GM20000 (cell line): ENCODE data around the gene FAM227A.

Experiments
- DNase-seq: peaks from one replicate; pipeline ENCODE4 v3.0.0; 2012; ENCODE audit warnings: low spot score
- TF ChIP-seq, protein P1 (sequence below): IDR thresholded peaks from 2 replicates; pipeline ENCODE4 v1.5.1; 2012; ENCODE audit warnings: mild to moderate bottlenecking, control low read depth; ENCODE audit errors: extremely low read depth, missing control alignments

The FAM227A gene

DNA sequence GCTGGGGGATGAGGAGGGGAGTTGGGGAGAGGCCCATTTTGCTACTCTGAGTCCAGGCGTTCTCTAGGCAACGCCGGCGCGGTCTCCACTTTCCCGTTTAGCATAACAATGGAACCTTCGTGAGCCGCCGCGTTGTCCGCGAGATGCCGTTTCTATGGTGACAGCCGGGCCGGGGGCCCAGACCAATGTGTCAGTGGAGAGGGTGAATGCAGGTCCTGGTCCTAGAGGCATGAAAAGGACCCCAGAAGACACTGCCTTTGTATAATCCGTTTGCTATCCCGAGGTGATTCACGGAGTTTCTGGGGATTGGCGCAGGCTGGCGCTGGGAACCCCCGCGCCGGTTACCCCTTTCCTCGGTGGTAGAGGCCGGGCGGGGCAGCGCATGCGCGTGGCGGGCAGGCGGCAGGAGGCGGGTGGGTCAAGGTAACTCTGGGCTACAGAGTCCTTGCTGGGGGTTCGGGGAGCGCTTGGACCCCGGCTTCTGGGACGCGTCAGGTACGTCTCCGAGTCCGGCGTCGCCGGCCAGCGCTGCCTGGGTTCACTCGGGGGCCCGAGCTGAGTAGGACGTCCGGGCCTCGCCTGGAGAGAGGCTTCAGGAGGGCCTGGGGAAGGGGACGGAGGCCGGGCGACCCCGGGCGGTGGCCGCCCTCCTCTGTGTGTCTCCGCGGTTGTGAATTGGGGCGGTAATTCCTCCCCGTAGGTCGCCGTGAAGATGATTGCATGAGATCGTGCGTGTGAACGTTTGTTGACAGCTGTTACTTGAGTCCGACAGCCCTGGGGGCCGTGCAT, at the start of gene FAM227A, which contains the start of gene CBY1:
Gene FAM227A (minus strand): TSS at position 137 of the 789 bp plus-strand sequence. CDS start 6,224 bp downstream, outside the sequence.
Gene CBY1 (plus strand): TSS at position 383 of the 789 bp plus-strand sequence. CDS start 11,417 bp downstream, outside the sequence.
- TF ChIP-seq, protein P1, sequence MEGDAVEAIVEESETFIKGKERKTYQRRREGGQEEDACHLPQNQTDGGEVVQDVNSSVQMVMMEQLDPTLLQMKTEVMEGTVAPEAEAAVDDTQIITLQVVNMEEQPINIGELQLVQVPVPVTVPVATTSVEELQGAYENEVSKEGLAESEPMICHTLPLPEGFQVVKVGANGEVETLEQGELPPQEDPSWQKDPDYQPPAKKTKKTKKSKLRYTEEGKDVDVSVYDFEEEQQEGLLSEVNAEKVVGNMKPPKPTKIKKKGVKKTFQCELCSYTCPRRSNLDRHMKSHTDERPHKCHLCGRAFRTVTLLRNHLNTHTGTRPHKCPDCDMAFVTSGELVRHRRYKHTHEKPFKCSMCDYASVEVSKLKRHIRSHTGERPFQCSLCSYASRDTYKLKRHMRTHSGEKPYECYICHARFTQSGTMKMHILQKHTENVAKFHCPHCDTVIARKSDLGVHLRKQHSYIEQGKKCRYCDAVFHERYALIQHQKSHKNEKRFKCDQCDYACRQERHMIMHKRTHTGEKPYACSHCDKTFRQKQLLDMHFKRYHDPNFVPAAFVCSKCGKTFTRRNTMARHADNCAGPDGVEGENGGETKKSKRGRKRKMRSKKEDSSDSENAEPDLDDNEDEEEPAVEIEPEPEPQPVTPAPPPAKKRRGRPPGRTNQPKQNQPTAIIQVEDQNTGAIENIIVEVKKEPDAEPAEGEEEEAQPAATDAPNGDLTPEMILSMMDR = no peak
- DNase-seq = peak; percentile 95

DNA sequence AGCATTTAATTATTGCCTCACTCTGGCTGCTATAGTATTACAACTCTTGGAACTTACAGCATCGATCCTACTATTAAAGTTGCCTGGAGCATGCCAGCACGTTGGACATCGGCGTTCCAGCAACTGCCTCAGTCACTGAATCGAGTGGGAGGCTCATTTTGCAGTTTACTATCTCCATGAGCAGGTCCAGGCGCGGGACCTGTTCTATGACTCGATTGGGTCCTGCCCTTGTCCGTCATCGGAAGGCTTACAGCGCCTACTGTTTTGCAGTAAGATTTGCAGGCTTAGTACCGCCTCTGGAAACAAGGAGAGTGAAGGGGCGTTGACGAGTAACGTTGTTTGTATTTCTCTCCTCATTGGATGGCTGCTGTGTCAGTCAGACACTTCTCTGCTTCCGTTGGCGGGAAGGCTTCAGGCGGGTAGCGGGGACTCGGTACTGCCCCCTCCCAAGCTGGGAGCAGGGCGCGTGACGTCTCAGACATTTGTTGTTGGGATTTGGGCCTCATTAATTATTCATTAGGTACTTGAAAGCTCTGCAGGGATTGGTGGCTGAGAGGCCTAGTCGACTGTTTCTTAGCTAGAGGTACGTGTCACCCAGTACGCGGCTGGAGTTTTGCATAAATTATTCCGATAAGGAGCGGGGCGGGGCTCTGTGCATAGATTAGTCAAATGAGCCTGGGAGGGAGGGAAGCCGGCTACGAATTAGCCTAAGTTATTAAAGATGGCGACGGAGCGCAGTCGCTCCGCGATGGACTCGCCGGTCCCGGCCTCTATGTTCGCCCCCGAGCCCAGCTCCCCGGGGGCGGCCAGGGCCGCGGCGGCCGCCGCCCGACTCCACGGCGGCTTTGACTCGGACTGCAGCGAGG, 49.3 kb upstream of the FAM227A start, which contains the start of gene GTPBP1:
Gene GTPBP1 (plus strand): TSS at position 710 of the 866 bp plus-strand sequence. CDS start 12 bp downstream, at position 722.
- peak; percentile 98 for DNase-seq
- TF ChIP-seq, protein P1 = no peak

DNA sequence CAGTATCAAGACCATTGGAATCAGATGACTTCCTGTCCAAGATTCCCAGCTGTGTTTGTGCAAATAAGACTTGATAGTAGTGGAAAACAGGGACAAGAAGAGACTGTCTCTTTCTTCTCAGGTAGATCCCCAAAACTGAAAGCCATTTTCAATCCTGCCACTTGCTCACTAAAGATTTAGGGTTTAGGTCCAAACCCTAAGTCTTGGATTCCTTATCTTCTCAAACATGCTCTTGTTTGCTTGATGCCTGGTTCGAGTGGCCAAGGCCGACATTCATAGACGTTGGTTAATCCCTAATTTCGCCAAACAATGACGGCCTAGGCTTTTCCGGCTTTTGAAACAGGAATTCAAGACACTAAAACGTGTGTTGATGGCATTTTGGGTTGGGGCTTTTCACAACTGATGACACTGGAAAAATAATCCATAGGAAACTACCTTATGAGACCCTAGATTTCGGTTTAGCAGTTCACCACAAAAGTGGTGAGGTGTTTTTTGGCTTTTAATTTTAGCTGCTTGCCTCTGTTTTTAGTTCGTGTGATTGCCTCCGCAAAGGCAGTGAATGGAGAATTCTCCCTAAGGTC, 48.6 kb upstream of the FAM227A start:
- no peak for DNase-seq
- TF ChIP-seq, protein P1 = no peak

- TF ChIP-seq, protein P1 = no peak
- DNase-seq = peak; percentile 98
These were observed 44.8 kb upstream of the FAM227A start, which contains the start of gene JOSD1 for GRCh38 chr22:38700789-38701628. TSS of gene JOSD1 (minus strand) at chr22:38700943. CDS start at chr22:38699987, 956 bp downstream.

DNA sequence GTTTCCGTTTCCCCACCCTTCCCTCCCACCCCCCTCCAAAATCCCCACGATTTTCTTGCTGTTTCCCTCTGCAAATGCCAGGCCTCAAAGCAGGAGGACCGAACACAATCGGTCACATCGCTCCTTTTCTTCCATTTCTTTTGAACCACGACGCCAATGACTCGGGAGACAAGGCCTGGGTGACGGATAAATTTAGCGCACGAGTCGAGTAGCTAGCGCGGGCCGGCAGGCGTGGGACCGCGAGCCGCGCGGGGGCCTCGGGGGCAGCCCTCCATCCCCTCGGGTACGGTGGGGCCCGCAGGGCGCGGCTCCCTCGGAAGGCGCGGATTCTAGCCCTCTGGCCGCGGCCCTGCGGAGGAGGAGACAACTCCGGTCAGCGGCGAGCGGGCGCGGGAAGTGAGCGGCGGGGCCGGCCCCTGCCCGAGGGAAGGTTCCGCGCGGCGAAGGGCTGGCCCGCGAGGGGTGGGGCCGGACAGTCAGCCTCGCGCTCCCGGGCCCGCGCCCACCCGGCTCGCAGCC, 44.1 kb upstream of the FAM227A start:
- TF ChIP-seq, protein P1 = no peak
- DNase-seq = no peak

DNA sequence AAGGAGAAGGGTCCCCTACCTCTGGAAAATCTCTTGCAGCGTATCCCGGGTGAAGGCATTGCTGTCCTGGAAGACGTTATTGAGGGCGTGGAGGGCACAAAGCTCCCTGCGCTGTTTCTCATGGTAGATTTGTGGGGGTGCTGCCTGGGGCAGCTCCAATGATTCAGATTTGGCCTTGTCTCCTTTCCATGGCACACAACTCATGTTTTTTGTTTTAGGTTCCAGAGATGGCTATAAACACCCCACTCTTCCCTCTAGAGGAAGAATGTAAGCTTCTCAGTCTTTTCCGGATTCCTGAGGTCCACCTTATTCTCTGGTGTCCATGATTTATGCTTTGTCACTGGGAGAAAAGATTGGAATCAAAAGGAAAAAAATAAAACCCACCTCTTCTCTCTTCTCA, 43.6 kb upstream of the FAM227A start:
- no peak for DNase-seq
- TF ChIP-seq, protein P1 = no peak
